ENCODE results near the gene PCDHGA1.

PCDHGA1 gene

DNA sequence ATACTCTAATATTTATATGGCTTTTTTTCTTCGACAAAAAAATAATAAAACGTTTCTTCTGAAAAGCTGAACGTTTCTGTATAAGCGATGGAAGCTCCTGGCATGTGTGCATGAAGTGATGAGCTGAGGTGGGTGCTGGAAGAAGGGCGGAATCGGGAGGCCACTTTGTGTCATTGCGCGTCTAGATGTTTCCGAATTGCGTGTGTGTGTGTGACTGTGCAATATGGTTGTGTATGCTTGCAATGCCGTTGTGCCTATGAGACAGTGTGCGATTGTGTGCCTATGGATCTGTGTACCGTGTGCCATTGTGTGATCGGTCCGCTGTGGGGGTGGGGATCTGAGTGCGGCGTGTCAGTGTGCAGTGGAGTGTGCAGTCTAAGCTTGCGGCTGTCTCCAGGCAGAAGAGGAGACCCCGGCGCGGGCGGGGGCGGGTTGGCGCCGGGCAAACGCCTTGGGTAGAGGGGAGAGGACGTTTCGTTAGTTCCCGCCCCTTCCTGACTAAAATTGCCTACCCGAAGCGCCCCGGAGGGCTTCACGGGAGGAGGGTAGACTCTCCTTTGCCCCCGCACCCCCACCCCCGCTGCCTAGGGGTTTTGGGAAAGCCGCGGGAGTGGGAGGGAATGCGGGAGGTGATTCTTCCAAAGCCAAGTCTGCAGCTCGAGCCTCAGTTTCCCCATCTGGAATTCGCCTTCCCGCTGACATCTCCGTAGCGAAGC lies 182.8 kb downstream of the PCDHGA1 start:
- peak; percentile 86 for DNase-seq

DNA sequence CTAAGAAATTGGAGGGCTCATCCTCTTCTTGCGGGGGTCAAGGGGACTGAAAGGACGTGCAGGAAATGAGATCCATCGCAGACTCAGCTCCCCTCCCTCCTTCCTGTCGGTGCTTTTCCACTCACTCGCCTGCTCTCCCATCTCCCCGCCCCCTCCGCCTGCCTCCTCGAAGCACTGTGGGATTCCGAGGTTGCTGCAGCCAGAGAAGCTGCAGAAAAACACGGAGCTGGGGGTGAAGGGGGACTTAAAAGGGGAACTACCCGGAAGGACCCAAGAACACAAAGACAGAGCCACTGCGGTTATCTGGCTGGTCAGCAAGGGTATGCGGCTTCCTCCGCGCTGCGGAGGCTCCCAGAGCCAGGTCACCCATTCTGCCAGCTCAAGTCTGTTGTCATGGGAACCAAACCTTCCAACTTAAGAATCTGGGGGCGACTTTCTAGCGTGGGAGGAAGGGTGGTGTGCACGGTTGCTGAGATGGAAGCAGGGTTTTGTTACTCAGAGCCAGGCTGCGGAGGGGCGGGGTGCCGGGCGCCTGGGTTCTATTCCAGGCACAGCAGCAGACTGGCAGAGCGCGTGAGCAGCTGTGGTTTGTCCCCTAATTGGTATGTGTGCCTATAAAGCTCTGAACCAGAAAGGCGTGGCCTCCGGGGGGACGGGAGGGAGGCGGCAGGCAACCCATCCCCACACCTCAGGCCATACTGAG lies 183.5 kb downstream of the PCDHGA1 start:
- peak; percentile 91 for DNase-seq

DNA sequence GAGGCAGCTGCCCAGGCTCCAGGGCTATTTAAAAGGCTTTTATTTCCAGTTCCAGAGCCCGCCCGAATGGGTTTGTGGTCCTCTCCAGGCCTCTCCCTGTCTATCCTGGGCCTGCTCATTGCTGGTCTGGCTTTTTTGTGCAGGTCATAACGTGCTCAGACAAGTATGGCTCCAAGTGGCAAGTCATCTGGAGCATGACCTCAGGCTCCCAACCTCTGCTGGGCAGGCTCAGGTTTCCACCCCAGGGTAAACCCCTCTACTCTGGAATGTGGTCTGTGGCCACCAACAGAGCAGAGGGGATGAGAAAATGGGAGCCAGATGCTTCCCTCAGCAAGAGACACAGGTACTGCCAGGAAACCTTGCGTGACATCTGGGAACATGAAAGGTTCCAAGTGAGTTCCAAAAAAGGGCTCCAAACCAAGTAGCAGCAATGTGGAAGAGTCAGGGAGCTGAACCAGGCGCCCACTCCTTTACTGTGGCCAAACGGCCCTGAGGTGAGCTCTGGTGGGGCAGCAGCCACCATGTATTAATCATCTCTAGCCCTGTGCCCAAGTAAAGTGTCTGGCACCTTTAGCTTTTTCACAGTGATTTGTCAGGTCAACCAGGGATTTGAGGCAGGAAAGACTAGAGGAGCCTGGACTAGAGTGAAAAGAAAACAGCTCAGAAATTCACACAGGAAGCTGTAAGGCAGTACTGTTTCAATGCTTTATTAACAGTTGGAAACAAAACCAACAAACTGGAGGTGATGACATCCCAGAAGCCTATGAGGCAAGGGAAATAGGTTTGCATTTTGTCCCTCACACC lies 184.2 kb downstream of the PCDHGA1 start:
- peak; percentile 47 for DNase-seq

DNA sequence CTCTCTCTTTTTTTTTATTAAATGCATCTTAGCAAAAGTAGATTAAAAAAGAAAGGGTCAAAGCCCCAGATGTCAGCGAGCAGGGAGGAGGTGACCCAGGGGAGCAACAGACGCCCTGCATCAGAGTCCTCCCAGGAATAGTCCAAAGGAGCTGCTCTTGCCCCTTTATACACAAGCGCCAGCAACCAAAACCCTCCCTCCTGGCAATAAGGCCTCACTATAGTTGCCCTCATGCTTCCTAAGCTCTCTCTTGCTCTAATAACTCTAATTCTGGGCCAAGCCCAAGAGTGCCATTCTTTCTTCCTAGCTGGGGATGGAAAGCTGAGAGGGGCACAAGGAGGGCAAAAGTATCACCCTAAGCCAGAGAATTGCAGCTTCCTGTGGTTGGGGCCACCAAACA lies 184.8 kb downstream of the PCDHGA1 start:
- no peak for DNase-seq

DNA sequence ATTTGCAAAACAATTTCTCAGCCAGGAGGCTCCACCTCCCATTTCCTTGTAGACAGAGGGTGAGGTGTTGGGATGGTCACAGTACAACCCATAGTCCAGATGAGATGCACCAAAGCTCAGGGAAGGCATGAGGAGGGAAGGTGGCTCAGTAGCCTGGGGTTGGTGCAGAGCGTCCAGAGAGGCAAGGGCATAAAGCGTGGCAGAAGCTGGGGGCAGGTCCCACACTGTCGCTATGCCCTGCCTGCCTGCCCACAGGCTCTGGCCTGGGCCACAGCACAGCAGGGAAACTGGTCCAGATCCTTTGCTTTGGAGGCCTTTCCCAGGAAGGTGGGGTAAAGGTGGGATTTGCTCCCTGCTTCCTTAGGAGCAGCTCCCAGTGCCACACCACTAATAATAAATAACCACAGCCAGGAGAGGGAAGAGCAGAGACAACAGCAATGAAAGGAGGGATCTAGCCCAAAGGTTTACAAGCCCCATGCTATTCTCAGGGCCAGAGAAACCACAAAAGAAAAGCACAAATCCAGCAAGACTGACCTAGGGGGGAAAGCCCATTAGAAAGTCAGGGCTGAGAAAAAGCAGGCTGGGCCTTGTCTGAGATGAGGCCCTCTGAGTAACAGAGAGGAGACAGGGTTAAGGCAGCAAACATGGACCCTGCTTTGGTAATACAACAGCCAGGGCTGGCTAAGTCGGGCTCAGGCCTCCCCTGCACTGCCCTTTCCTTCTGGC lies 185.8 kb downstream of the PCDHGA1 start:
- DNase-seq: peak; percentile 16

DNA sequence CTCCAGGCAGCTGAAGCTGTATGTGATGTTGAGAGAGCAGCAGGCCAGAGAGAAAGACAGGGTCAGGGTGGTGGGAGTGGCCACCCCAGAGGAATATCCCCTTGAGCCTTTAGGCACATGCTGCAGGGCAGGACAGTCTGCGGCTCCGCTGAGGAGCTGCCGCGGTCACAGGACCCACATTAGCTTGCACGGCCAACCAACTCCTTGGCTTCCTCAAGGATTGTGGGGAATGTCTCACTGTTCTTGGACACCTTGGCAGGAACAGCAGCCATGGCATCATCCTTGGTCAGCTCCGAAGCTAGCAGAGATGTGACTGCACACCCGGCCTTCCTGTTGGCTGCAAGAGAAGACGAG lies 186.3 kb downstream of the PCDHGA1 start:
- no peak for DNase-seq

DNA sequence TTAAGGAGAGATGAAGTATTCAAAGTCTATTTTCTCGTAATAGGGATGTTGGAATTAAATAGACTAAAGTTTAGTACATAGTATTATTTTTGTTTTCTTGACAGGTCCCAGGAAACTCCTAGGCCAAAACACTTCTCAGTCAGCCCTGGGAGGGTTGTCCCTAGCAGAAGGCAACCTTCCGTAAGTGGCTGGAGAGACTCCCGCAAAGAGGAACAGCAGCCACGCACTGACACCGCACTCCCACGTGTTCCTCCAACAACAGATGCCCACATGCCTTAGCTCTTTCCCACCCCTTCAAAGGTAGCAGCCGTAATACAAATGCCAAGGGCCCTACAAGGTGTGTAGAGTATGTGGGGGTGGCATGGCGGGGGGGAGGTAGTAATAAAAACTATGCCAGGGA lies 187.0 kb downstream of the PCDHGA1 start:
- no peak for DNase-seq

DNA sequence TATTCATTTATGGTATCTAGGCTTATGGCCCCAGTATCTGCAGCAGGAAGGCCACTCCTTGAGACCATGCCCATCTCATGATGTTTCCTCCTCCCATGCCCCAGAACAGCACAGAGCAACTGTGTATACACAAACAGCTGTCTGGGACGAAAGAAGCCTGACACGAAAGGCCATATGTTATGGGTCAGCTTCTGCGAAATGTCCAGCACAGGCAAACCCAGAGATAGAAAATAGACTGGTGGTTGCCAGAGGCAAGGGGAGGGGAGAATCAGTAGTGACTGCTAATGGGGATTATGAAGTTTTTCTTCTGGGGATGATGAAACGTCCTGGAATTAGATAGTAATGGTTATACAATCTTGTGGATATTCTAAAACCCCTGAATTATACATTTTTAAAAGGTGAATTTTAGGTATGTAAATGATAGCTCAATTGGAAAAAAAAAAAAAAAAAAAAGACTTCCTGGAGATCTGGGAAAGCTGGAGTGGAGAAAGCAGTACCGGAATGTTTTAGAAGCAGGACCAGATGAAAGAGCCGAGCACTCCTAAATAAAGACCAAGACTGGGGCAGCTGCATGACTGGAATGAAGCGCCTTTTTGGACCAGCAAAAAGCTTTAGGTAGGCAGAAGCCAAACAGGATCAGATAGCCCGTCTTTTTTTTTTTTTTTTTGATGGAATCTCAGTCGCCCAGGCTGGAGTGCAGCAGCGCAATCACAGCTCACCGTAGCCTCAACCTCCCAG lies 187.7 kb downstream of the PCDHGA1 start:
- DNase-seq: no peak

DNA sequence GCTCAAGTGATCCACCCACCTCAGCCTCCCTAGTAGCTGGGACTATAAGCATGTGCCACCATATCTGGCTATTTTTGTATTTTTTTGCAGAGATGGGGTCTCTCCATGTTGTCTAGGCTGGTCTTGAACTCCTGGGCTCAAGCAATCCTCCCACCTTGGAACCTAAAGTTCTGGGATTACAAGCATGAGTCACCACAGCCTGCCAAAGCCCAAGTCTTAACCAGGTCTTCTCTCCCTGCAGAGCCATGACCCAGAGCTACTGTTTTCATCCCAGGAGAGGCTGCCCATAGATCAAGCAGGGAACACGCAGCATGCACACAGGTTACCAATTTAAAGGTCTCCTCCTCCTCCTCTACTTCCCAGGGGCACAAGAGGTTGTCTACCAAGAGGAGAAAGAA lies 188.3 kb downstream of the PCDHGA1 start:
- DNase-seq: no peak

DNA sequence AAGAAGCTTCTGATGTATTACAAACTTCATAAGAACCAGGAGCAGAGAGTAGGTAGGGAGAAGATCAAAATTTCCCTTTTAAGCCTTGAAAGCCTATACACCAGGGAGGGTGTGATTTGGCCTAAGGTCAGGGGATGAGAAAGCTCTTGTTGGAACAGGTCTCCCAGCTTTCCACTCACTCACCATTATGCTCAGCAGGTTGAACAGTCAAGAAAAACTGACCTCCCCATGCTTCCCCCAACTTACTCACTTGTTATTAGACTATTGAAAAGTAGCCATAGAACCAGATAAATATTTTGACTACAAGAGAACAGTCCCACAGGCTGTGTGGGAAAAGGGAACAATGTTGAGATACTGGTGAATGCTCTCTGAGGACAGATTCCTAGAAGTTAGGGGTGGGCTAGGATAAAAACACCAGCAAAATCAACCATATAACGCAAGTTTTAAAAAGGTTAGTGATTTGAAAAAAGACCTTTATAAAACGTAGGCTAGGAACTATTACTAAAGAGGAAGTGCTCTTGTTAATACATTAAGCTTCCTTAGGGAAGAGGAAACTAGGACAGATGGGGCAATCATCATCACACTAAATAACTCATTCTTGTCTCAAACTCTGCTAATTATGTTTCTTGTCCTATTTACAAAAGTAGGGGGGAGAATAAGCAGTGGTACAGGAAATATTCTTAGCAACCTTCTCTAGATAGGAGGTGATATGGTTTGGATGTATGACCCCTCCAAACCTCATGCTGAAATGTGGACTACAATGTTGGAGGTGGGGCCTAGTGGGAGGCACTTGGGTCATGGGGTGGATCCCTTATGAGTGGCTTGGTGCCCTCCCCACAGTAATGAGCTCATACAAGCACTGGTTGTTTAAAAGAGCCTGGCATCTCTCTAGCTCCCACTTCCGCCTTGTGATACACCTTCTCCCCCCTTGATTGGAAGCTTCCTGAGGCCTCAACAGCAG lies 189.6 kb downstream of the PCDHGA1 start:
- DNase-seq: no peak

DNA sequence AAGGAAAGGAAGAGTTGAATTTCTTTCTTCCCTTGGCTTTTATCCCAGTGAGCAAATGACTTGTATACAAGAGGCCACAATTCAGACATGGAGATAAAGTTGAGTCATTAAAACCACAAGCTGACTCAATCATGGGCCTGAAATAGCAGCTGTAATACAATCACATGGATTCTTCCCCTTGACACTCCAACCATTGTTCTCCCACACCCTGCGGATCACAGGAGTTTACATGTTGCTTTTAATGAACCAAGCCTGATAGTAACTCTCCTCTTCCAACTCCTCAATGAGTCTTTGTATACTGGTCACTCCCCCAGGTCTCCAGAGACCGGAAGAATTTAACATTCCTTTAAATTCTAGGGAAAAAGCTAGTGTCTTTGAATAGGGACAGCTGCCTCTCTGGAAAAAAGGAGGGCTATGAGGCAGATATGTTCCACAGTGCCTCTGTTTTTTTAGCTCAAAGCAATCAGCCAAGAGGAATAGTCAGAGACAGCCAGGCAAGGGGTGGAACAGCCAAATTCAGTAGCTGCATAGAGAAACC lies 191.0 kb downstream of the PCDHGA1 start:
- peak; percentile 51 for DNase-seq

DNA sequence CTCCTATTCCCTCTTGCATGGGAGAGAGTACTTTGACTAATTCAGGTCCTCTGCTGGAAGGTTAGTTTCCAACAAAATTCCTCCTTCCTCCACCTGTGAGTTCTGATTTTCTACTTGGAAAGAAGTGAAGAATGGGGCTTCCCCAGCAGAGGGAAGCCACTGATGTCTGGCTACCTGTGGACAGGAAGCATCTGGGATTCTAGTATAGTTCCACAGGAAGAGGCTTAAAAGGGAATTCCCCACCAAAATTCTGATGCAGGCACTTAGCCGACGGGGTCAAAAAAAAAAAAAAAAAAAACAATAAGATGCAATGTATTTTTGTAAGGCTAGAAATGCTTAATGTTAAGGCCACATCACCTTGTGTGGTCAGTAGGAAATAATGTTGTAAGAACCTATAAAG lies 192.0 kb downstream of the PCDHGA1 start:
- DNase-seq: no peak

DNA sequence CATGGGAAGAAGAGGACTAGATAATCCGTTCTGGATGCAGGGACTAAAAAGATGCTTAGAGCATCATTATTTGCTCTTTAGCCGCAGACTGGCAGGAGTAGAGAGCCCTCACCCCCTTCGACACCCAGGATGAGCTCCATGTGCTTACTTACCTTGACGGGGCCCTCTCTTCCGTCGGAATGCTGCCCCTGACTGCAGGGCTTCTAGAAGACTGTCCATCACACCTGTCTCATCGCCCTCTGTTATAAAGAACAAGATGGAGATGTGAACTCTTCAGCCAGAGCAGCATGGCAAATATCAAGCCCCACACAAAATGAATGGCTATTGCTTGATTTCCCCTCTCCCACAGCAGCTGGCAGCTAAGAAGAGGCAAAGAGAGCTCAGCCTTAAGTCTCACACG lies 193.7 kb downstream of the PCDHGA1 start:
- DNase-seq: no peak

DNA sequence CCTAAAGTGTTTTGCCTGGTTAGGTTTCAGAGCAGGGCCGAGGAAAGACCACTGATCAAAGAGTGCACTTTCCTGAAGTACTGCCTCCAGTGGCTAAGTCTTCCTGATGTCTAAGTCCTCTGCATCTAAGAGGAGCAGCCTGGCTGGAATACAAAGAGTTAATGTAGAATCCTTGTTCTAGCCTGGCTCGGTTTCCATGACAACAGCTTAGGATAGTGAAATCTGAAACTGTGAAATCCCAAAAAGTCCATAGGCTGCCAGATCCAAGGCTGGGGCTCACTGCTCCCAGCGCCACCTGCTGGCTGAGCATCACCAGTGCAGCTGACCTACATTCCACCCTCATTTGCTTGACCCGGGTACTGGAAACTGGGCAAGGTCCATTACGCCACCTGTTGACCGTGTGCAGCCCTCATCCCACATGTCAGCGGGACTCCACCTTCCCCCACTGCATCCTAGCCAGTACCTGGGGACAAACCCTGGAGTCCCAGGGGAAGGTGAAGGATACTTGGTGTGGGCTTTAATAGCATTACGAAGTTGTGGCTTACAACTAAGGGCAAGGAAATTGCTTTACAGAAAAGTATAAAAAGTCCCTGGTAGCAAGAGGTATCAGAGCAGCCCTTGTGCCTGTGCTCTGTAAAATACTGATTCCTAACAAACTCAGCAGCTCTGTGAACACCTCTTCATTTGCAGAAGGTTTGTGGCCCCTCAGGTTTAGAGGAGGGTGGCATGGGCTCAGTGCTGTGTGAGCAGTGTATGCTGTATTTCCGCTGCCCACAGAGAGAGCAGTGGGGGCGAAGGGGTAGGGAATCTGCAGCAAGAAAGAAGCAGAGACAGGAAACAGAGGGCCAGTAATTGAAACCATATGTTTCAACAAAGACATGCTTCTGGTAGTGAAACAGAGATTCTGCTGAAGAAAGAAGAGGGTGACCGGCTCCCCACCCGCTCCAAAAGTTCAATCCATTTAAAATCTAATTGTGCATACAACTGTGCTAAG lies 194.6 kb downstream of the PCDHGA1 start:
- peak; percentile 87 for DNase-seq

DNA sequence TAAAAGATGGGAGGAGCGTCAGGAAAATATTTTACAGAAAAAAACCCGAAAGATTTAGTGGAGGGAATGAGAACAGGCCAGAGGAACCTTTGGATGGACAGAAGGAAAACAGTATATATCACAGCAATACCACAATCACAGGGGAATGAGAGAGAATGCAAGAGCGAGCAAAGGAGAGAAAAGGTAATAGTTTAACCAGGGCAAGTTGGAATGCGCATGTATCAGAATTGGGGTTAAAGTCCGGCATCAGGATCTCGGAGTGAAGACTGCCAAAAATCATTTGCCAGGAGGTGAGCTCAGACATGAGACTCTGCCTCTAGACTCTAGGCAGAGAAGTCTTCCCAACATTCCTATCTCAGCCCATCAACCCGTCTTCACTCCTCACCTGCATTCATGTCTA lies 195.3 kb downstream of the PCDHGA1 start:
- no peak for DNase-seq

DNA sequence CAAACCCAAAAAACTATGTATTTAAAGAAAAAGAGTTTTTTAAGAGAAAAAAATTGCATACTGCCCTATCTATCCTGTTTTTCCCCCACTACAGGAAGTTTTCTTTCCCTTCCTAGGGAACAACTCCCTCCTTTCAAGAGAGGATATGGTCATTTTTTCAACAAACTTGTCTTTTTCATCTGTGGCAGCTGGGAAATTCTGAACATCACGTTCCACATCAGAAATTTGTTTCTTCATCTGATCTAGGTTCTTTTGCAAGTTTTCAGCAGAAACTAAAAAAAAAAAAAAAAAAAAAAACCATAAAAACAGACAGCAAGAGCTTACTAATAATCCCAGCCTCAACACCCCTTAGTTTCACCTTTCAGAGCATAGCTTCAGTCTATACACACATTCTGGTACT lies 197.1 kb downstream of the PCDHGA1 start:
- DNase-seq: no peak

DNA sequence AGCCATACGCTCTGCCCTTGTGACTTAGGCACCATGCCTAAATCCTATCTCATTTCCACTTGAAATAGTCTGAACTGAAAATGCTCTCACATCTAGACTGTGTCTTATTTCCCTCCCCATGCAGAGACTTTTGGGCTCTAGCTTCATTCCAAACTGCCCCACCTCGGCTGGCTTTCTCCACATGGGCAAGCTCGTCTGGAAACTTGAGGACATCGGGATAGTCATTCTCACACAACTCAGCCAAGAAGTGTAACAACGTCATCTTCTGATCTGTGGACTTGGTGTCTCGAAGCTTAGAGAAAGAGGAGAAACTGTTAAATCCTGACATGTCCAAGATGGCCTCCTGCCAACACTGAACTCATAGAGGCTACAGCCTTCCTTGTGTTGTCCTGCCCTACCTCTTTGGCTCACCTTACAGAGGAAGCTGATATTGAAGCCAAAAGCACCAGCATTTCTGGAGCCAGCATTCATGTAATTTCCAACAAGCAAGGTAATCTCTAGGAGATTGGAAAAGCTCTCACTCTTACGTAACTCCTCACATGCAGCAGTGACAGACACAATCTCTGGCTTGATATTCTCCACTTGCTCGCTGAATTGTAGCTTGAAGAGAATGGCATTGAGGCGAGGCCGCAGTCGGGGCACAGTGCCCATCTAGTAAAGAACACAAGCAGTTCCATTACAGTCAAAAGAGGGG lies 198.1 kb downstream of the PCDHGA1 start:
- no peak for DNase-seq

DNA sequence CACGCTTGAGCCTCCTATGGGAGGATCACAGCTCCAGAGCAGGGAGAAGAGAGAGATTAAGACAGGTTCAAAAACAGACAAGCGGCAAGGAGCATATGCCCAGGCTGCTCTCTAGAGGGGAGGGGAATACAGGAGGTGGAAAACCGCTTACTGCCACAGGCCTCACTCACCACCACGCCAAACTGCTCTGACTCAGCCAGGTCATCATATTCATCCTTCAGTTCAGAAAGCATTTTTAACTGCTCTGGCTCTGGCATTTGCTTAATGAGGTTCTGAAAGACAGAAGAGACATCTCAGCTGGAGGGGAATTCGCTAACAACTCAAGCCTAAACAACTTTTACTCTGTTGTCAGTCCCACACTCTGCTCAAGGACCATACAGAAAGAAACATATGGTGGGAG lies 198.7 kb downstream of the PCDHGA1 start:
- peak; percentile 21 for DNase-seq

DNA sequence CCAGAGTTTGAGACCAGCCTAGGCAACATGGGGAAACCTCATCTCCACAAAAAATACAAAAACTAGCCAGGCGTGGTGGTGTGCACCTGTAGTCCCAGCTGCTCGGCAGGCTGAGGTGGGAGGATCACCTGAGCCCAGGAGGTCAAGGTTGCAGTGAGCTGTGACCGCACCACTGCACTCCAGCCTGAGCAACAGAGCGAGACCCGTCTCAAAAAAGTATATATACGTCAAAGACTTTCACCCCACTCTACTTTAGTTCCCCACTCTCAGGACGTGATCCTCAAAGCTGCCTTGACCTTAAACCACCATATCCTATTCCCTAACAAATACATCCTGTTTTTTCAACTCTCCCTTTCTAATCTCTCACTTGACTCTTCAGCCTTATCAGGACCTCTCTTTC lies 199.6 kb downstream of the PCDHGA1 start:
- DNase-seq: no peak

Measured in right kidney (tissue), 1 donor.